GM21515 (cell line): ENCODE results near the gene ITGA11.

Experiments used
- ATAC-seq: cut with Tn5 transposase; IDR thresholded peaks from one replicate; pipeline ENCODE4 v1.9.1; 2021; ENCODE audit not compliant: unreplicated experiment

Gene ITGA11

DNA sequence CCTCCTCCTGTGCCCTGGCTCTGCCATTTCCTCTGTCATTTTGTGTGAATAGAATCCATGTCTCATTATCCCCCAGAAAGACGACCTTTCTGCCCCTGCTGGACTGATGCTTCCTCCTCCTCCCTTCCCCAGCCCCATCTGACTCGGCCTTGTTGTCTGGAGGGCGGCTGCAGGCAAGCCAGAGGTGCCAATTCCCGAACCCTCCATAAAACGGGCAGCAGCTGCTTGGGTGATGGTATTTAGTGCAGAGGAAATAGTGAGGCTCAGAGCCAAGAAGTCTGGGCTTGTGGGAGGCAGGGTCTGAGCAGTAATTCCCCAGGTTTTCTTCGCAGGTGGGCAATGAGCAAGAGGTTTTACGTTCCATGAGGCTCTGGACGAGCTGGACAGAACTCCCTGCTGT, 71.2 kb downstream of the ITGA11 start:
- ATAC-seq: no peak

DNA sequence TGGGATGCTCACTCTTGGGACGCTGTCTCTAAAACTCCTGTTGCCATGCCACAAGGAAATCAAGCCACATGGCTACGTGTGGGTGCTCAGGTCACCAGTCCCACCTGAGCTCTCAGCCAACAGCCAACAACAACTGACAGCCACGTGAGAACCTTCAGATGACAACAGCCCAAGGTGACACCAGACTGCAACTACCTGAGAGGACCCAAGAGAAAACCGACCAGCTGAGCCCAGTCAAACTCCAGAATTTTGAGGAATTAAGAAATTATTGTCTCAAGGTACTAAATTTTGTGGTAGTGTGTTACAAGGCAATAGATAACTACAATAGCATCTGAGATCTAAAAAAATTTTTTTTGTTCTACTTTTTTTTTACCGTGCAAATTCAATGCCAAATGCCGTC, 75.2 kb downstream of the ITGA11 start:
- no peak for ATAC-seq

DNA sequence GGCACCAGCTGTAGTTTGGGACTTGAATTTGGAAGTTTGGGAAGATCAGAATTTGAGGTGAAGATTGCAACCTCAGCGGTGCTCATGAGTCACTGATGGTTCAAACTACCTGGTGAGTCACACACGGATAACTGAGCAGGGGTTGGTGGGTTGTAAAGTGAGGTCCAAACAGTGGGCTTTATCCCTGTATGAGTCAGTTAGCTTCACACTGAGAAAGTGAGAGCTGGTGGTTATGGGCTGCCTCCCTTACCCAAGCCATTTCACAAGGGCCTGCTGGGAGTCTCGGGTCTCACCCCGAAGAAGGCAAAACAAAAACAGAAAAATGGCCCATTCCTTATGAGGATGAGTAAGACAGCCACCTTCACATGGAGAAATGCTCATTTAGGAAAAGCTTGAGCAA, 77.0 kb downstream of the ITGA11 start:
- no peak for ATAC-seq

DNA sequence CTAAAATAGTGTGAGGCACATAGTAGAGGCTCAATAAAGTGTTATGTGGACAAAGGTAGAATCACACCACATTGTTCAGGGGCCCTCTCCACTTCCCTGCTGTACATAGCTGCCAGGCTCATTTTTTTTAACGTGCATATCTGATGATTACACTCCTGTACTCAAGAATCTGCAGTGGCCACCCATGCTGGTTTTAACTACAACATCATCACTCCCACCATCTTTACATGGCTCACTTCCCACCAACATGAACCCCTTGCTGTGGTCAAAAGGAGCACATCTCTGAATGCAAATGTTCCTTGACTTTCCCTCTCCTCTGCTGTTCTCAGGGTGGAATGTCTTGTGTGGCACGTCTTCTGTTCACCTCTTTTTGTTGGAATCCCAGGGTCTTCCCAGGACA, 77.7 kb downstream of the ITGA11 start:
- no peak for ATAC-seq

DNA sequence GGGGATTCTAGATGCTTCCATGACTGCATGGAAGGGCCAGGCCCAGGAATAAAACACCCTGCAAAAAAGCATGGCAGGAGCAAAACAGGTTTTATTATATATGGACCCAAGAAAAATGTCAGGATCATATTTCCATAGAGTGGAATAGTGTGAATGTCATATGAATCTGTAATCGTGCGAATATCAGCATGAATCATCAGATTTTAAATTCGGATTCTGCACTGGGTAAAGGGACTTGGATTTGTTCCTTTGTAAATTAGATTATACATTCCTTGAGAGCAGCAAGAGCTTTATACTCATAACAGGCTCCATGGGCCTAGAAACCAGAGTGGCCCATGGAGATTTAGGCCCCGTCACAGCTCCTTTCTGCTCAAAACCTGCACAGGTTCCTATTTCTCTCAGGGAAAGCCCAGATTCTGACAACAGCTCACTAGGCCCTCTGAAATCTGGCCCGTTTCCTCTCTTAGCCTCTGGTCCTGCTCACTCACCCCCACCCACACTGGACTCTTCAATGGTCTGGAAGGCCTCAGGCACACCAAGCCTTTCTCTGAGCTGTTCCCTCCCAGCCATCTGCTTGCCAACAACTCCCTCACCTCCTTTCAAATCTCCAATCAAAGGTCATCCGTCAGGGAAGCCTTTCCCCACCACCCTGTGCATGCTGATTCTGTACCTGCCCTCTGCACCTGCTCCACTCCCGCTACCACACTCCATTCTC, 78.4 kb downstream of the ITGA11 start:
- no peak for ATAC-seq

DNA sequence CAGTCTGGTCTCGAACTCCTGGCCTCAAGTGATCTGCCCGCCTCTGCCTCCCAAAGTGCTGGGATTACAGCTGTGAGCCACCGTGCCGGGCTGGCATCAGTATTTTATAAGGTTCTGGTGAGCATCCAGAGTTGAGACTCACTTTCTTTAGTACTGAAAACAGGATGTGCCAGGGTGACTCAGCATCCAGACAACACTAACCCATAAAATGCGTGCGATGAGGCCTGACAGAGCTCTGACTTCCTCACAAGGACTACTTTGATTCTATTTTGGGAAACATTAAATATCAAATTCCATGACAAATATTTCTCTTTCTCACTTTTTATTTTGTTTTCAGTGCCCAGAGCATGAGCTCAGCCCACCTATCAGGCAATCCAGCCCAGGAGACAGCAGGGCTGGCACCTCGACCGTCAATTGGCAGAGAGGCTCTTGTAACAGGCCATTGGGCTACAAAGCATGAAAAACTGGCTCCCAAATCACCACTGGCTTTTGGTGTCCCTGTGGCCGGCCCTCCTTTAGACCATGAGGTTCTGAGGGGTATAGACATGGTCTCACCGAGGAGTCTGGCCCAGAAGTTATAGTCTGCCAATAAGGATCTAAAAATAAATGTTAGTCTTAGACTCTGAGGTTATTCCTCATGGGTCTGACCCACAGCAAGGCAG, 79.4 kb downstream of the ITGA11 start:
- no peak for ATAC-seq

DNA sequence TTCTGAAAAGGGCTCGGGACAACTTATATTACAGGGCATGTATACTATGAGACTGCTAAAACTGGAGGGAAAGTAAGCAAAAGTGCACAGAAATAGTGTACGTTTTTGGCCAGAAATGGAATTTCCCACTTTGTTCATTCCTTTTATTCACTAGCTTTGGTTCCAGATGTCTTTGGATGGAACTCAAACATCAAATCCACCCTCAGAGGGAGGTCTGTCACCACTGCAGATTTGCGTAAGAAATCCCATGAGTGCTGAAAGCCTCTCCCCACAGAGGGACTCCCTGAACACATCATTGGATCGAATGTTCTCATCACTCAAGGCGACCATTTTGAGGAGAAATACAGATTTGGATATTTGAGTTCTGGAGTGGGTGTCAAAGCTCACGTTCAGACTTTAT, 82.8 kb downstream of the ITGA11 start:
- no peak for ATAC-seq

DNA sequence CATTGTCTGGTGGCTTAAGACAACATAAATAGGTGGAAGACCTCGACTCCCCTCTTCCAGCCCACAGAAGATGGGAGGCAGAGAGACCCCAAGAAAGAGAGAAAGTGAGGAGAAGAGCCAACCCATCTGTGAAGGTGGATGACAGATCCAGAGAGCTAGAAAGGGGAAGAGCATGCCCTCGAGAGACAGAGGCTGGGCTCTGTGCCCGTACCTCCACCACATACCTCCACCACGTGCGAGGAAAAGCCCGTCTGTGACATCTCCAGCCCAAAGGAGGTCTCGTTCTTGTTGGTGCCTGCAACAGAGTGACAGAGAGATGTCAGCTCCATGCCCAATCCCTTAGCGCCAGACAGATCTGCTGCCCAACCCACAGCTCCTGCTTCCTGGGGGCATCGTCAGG, 83.4 kb downstream of the ITGA11 start:
- ATAC-seq: no peak

DNA sequence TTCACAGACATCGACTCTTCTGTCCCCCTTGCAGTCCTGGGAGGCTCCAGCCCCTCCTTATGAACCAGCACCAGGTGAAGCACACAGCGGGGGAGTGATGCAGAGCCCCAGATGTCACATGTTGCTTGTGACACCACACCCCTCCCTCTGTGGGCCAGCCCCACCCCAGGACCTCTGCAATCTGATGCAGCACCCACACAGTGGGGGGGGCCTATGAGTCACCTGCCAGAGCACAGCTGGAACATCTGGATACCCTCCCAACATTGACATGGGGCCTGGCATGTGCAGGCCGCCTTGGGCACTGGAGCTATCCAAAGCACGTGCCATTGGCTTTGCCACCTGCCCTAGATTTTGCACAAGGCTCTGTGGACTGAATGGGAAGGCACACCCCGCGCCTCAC, 83.9 kb downstream of the ITGA11 start:
- no peak for ATAC-seq

DNA sequence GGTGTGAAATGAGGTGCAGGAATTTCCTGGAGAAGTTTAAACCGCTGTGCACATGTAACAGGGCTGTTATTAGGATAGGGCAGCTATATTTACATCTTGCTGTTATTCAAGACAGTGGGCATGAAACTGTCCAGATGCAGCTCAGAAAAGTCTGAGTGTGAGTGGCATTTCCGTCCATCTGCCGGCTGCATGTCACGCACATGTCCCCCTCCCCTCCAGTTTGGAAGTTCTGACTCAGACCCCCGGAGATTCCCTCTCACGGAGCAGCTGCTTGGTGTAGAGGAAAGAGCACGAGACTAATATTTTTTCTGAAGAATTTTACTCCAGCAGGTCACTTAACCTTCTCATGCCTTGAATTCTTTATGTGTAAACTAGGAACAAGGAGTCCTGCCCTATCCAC, 84.6 kb downstream of the ITGA11 start:
- ATAC-seq: no peak

DNA sequence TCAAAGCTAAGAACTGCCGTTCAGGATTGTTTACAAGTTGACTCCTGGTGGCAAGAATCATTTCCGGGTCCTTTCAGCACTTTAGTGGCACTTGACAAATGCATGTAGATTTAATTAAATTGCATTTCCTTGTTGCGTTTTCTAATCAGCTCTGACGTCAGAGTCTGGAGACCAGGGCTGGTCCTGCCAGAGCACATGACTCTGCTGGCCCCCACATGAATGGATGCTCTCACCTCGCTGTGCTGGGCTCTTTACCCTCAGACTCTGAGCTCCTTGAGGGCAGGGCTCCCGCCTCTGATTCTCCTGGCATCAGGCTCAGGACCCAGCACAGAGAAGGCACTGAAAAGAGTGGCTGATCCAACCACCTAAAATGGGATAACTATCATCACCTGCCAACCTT, 85.0 kb downstream of the ITGA11 start:
- ATAC-seq: no peak

DNA sequence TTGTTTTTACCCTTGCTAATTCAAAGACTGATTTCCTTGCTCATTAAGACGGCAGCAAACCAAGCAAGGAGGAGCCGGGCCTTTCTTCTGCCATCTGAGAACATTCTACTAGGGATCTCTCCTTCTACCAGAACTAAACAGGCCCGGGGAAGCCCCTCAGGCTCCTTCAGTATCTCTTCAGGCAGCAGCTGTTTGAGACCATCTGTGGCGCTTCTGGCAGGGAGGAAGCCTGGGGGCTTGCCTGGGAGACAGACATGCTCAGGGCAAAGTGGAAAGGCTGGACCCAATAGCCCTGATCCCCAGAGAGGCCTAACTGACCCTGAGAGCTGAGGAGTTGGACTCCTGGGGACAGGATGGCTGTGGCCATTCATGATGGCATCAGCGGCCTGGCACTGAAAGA, 86.5 kb downstream of the ITGA11 start:
- ATAC-seq: no peak

DNA sequence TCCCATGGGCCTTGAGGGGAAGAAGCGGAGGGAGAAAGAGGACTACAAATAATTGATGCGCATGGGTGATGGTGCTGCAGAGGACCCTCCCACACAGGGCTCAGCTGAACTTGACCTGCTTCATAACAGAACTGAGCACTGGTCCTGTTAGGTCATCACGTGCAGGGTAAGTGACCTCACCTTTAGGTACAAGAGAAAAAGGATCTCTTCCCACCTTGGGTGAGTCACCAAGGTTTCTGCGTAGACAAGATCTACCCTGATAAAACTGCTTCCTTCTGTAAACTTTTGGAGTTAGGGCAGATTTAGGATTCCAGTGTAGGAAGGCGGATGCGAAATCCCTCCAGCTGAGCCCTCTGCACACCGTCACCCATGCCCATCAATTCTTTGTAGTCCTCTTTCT, 87.4 kb downstream of the ITGA11 start:
- no peak for ATAC-seq

DNA sequence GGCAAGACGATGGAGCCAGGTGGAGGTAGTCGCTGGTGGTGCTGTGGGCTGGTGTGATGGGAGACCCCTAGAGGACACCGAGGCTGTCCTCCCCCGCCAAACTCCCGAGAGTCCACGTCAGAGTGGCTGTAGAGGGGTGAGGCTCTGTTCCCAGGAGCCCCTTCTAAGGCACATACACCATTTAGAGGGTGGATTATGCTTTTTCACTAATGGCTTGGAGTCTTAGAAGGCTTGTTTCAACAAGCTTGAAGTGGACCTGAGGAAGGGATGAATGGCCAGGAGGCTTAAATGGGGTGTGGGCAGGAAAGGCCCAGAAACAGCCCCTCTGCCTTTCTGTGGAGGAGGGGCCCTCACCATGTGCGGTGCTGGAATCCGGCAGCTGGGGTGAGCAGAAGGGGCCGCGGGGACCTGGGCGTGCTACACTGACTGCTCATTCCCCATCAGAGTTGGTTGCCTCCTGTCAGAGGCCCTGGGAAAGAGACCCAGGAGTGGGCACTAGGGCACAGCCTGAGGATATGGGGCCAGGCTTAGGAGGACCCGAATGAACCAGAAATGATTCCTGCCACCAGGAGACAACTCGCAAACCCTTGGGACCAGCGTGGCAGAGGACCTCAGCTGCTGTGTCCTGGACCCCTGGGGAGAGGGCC, 88.3 kb downstream of the ITGA11 start:
- ATAC-seq: no peak

DNA sequence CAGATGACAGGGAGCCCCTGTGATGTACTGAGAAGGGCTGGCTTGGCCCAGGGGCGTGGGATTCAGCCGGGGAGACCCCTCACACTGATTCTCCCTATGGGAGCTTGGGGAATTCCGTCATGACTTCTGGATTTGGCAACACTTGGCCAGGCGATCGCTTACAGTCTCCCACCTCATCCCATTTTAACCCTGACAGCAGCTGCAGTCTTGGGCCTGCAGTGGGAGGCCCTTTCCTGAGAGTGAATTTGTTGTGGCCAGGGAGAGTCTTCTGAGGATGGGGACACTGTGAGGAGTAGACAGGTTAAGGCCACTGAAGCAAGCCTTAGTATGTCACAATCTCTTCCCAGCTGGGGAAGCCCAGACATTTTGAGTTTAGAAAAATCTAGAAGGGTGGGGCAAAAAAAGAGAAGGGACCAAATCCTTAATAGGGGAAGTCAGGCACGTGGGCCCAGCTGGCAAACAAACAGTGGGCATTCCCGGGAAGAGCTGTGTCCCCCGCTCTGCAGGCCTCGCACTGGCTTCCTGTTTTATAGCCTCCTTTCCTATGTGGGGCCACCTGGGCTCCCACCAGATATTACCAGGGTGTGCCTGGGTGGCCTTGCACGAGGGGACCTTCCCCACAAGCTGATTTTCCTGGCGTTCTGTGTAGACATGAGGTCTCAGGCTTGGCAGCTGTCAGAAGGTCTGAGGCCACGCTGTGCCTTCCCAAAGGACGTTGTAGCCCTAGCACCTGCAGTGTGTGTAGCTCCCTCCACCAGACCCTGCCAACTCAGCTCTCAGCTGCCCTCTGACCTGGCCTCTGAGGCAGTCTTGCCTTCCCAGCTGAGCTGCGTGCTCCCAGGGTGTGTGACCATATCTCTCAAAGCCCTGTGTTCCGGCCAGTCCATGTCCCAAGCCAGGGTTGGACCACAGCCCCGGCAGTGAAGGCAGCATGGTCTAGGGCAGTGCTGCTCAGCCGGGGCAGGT, 89.9 kb downstream of the ITGA11 start:
- no peak for ATAC-seq

DNA sequence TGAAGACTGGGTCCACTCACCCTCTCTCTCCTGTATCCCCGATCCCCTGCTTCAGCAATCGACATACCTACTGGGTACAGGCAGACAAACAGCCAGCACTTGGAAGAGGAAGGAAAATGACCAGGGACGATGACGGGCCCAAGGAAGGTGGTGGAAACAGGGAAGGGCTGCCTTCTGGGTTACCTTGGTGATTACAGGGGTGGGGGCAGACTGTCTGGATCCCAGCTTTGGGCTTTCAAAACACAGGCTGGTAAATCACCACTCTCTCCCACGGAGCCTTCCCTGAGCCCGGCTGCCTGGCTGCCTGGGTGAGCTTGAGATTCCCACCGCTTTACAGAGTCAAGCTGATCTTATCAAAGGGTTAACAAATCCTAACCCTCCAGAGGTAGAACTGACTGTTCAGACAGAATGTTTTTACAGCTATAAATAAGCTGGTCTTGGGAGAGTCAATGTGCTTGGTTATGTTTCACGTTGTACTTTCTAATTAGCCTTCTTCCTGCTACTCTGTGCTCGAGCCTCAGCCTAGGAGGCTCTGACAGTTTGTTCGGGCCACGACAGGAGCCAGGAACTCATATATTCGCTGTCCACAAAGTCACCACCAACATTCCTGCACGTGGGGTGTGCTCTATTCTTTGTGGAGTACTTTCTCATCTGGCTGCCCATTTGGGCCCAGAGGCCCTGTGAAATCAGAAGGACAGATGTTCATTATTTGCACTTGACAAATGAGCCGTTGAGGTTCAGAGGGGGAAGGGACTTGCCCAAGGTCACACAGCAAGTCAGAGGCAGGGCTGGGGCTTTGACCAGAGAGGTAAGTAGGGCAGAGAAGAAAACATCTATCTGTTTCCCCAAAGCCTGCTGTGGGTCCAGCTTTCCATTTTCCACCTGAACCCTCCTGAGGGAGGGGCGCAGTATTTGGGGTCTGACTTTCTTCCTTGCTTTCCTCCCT, 91.0 kb downstream of the ITGA11 start:
- no peak for ATAC-seq

DNA sequence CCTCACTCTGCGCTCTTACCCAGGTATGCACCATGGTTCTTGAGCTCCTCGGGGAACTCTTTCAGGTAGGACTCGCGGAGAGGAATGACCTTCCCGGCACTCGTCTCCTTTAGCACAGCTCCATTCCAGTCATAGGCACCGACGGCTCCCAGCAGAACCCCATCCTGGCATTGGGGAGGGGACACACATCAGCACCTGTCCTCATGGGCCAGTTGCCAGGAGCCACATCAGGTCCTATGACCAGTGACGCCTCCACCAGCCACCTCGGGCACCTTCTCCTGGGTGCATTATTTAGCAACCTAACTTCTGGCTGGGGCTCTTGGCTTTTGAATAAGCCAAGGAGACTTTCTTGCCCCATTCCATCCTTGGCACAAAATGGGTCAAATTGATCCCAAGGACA, 92.5 kb downstream of the ITGA11 start:
- no peak for ATAC-seq

DNA sequence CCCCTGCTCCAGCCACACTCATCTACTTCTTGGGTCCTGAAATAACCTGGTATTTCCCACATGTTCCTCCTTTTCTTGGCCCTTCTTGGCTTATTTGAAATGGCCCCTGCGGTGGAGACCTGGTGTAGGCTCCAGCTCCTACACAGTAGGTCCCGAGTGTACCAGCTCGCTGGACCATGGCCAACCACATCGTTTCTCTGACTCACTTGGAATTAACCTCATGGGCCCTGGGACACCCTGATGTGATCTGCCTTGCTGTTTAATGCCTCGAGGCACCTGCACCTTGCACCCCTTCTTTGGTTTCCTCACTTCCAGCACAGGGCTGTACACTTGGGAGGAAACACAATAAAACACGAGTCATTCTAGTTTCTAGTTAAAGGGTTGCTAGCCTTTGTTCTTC, 94.1 kb downstream of the ITGA11 start:
- ATAC-seq: no peak

DNA sequence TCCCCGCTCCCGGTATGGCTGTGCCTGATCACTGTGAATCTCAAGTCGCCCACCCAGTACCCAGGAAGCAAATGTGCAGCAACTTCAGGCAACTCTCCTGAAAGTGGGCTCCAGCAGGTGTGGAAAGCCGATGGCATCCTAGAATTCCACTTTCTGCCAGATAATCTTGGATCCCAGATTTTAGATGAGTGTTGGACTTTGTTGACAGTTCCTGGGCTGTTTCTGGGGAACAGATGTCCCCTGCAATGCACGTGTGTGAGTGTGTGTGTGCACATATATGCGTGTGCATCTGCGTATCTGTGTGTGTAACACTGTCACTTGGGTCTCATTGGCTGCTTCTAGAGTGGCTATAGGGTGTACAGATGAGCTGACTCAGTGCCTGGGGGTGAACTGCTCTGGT, 95.4 kb downstream of the ITGA11 start:
- no peak for ATAC-seq

DNA sequence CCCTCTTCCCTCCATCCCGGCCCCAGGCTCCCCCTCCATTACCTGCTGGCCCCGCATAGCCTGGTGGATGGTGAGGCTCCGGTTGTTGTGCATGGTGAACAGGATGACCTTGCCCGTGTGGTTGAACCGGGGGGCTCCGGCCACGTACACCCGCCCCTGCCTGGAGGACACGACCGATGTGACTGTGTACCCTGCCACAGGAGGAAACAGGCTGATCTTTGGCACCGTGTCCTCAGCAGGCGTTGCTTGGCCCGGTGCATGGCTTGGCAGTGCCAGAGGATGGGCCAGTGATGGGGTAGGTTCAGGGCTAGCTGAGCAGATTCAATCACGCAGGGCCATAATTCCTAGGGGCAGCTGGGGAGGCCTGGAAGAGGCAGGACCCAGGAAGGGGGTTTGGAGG, 96.3 kb downstream of the ITGA11 start:
- ATAC-seq: no peak
